NB4 (cell line): ENCODE data around the gene PLEK2.

Source experiments
- DNase-seq: peaks from one replicate; pipeline ENCODE4 v3.0.0; 2010; ENCODE audit warnings: low read depth
- H3K4me3 ChIP-seq: one replicate; pipeline ENCODE4 v1.5.1; 2011; ENCODE audit warnings: mild to moderate bottlenecking, low read depth, low read length, moderate library complexity
- CTCF ChIP-seq: IDR thresholded peaks from one replicate; pipeline ENCODE4 v1.5.1; 2012; ENCODE audit warnings: low read depth, low read length
- MAX ChIP-seq: IDR thresholded peaks from 2 replicates; pipeline ENCODE4 v1.6.1; 2011; ENCODE audit warnings: low read depth, low read length
- MYC ChIP-seq: IDR thresholded peaks from 2 replicates; pipeline ENCODE4 v1.6.1; 2011; ENCODE audit warnings: low read depth, low read length
- POLR2A ChIP-seq: IDR thresholded peaks from 2 replicates; pipeline ENCODE4 v1.6.1; 2011; ENCODE audit warnings: mild to moderate bottlenecking; ENCODE audit not compliant: insufficient read length; ENCODE audit errors: extremely low read depth

The PLEK2 gene

GRCh38 chr14:67400434-67400833 lies 11.5 kb downstream of the PLEK2 start:
- H3K4me3 ChIP-seq: no peak overlapping the region
- DNase-seq: no peak
- TF ChIP-seq MYC (no peak), MAX (no peak), POLR2A (no peak), CTCF (no peak)

GRCh38 chr14:67397536-67397935 lies 14.4 kb downstream of the PLEK2 start:
- no peak for DNase-seq
- no peak overlapping the region for H3K4me3 ChIP-seq
- TF ChIP-seq CTCF (no peak), MYC (no peak), POLR2A (no peak), MAX (no peak)

- no peak for DNase-seq
- H3K4me3 ChIP-seq: no peak overlapping the region
- TF ChIP-seq CTCF (no peak), POLR2A (no peak), MAX (no peak), MYC (no peak)
These were observed 15.5 kb downstream of the PLEK2 start for GRCh38 chr14:67396381-67396970.

GRCh38 chr14:67395876-67396189 lies 16.1 kb downstream of the PLEK2 start:
- DNase-seq: no peak
- TF ChIP-seq POLR2A (no peak), MAX (no peak), CTCF (no peak), MYC (no peak)
- H3K4me3 ChIP-seq: no peak overlapping the region

GRCh38 chr14:67395086-67395875 lies 16.7 kb downstream of the PLEK2 start:
- TF ChIP-seq MYC: no peak
- no peak for TF ChIP-seq MAX
- no peak for TF ChIP-seq POLR2A
- TF ChIP-seq CTCF: no peak
- no peak overlapping the region for H3K4me3 ChIP-seq
- no peak for DNase-seq

GRCh38 chr14:67393689-67394088 lies 18.3 kb downstream of the PLEK2 start:
- DNase-seq: no peak
- TF ChIP-seq CTCF: no peak
- TF ChIP-seq MAX: no peak
- no peak for TF ChIP-seq POLR2A
- TF ChIP-seq MYC: no peak
- H3K4me3 ChIP-seq: no peak overlapping the region
